GM21390 (cell line): ENCODE results near the gene IL34.
"Not testable (repeated sequence)": the region's sequence is repeated elsewhere in the genome, so short reads cannot be mapped to it uniquely, and the experiment has no call there.

ENCODE experiments used
- ATAC-seq: cut with Tn5 transposase; IDR thresholded peaks from one replicate; pipeline ENCODE4 v1.9.1; 2021; ENCODE audit not compliant: unreplicated experiment

The IL34 gene

GRCh38 chr16:70656712-70657263 lies 10.4 kb downstream of the IL34 start:
- ATAC-seq, result no peak

DNA sequence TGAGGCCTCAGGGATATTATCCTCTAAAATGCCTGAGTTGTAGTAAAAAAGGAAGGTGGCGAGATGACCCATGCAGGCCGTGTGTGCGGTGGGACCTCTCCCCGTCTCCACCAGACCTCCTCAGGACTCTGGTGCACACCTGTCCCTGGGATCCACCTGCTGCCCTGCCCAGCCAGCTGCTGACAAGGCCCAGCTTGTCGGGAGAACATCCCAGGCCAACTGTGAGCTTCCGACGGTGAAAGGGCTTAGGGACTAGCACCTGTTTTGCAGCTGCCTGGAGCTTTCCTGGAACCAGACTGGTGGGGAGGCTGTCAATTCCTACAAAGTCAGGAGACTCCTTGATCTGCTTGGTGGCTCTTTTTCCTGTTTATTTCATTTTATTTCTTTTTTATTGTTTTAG lies 11.6 kb downstream of the IL34 start:
- no peak for ATAC-seq

DNA sequence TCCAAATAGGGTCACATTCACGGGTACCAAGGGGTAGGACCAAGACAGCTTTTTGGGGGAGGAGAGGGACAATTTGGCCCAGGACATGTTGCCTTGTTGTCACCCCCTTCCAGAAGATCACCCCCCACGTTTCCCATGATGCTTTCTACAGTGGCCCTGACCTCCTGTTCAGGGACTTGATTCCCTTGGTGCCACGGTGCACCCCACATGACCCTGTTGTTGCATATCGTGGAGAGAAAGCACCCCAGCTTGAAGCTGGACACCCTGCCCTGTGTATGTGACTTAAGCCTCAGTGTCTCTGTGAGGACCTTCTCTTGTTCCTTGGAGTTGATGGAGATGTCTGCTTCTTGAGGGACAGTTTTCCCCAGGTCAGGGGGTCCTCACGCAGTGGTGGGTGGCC lies 12.6 kb downstream of the IL34 start:
- no peak for ATAC-seq

DNA sequence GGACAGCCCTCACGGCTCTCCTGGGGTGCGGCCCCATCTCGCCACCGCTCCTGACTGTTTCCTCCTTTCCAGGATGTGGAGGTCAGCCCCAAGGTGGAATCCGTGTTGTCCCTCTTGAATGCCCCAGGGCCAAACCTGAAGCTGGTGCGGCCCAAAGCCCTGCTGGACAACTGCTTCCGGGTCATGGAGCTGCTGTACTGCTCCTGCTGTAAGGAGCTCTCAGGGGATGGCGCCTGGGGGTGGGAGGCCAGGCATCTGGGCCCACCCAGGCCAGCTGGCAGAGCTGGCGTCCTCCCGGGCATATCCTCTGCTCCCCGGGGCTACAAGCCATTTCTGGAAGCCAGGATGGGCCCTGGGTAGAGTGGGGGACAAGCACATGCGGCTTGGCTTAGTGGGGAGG lies 13.2 kb downstream of the IL34 start:
- no peak for ATAC-seq

GRCh38 chr16:70659953-70660671 lies 13.8 kb downstream of the IL34 start:
- no peak for ATAC-seq

- no peak for ATAC-seq
These were observed 14.5 kb downstream of the IL34 start for GRCh38 chr16:70660672-70661350.

DNA sequence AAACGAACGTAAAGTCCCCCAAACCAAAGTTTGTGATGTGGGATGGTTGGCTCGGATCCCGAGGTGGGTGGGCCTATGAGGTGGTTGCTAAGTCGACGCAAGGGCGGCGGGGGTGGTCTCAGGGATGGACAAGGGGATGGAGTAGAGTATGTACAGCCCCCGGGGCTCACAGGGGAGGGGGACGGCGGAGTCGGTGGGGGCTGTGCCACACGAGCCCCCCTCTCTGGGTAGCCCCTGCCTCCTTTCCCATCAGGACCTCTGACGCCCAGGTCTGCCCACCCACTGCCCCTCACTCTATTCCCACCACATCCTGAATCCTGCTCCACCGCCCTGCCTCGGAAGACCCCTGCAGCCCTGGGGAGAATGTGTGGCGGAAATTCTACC lies 15.2 kb downstream of the IL34 start:
- ATAC-seq, result no peak

GRCh38 chr16:70661918-70662641 lies 15.7 kb downstream of the IL34 start:
- ATAC-seq, result no peak

DNA sequence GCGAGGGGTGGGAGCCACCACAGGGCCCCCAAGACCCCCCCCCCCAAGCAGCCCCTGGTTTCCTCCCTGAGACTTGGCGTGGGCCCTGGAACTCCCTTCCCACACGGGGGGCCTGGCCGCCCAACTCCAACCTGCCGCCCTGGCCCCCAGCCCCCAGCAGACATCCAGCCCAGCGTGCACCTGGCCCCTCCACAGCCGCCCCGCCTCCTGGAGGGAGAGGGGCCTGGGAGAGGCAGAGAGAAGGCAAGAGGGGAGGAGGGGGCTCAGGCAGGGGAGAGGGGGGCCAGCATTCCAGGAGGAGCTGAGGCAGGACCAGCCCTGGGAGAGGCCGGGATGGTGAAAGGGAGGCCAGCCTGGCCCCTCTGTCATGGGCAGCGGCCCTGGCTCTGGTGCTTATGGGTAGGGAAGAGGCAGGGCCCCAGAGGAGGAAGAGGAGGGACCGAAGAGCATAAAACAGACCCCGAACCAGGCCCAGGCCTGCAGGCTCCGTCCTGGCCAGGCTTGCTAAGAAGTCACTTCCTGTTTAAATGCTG lies 16.7 kb downstream of the IL34 start:
- no peak for ATAC-seq

DNA sequence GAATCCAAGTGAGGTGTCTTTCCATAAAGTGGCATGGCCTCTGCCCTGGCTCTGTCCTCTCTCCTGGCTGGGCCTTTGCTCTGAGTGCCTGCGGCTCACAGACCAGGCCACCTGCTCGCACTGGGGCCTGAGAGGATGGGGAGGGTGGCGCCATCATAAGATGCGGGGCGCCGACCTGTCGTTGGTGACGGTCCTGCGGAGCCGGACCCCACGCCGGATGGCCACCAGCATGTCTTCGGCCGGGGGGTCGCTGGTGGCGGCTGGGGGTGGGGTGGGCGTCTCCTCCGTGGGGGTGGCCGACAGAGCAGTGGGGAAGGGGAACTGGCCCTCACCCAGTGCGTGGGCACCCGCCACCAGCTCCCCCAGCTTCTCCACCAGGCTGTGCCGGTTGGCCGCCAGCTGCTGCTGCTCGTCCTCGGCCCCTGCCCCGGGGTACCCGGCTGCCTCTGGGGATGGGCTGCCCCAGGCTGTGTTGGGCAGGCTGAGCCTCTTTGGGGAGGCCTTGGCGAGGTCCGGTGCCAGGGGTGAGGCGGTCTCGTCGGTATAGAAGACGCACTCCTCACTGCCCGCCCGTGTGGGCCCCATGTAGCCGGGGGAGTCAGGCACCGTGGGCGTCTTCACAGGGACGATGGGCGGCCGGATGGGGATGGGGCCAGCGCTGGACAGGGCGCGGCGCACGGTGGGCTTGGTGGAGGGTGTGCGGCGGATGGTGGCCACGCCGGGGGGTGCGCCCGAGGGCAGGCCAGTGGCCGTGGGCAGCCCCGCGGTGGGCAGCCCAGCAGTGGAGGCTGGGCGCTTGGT lies 17.4 kb downstream of the IL34 start:
- ATAC-seq, result no peak

DNA sequence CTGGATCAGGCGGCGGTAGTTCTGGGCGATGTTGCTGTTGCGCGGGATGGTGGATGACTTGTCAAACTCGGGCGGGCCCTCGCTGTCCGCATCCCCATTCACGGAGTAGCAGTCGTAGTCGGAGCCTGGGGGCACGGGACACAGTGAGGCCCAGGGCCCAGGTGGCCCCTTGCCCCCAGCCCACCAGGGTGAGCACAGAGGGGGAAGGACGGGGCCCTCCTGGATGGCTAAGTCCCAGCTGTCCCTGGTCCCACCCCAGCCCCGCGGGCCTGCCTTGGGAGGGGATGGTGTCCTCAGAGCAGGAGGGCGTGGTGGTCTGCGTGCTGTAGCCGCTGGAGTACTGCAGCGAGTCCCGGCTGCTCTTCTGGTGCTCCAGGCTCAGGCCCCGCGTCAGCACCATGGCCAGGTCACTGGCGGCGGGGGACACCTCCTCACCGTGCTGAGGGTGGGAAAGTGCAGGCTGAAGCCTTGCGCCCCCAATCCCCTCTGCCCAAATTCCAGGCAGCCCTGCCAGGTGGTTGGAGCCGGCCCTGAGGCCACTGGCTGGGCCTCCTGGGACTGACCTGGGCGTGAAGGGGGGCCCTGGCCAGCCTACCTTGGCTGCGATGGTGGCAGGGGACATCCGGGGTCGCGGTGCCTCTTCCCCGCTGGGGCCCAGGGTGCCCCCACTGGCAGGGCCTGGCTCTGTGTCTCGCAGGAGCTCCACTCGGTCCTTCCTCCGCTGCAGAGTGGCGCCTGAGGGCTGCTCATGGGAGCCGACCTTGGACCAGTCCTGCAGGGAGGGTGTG lies 18.2 kb downstream of the IL34 start:
- no peak for ATAC-seq

- ATAC-seq, result no peak
These were observed 18.8 kb downstream of the IL34 start for GRCh38 chr16:70665113-70665694.

- ATAC-seq, result no peak
These were observed 19.7 kb downstream of the IL34 start for GRCh38 chr16:70665806-70666735.

DNA sequence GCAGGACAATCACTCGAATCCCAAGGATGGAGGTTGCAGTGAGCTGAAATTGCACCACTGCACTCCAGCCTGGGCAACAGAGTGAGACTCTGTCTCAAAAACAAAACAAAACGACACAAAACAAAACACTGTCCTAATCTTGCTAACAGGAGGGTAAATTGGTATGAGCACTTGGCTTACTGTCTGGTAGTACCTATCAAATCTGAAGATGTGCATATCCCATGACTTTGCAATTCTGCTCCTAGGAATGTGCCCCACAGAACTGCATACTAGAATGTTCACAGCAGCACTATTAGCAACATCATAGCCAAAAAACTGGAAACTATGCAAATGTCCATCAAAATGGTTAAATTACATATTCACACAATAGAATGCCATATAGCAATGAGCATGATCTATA lies 23.8 kb downstream of the IL34 start:
- no peak for ATAC-seq

DNA sequence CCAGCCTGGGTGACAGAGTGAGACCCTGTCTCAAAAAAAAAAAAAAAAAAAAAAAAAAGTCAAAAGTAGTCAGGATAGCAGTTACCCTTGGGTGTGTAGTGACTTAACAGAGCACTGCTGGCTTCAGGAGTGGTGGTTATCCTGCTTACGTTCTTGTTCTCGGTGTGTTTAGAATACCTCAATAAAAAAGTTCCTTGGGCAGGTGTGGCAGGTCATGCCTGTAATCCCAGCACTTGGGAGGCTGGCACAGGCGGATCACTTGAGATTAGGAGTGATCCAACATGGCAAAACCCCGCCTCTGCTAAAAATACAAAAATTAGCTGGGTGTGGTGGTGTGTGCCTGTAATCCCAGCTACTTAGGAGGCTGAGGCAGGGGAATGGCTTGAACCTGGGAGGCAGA lies 24.6 kb downstream of the IL34 start:
- not testable (repeated sequence) for ATAC-seq

DNA sequence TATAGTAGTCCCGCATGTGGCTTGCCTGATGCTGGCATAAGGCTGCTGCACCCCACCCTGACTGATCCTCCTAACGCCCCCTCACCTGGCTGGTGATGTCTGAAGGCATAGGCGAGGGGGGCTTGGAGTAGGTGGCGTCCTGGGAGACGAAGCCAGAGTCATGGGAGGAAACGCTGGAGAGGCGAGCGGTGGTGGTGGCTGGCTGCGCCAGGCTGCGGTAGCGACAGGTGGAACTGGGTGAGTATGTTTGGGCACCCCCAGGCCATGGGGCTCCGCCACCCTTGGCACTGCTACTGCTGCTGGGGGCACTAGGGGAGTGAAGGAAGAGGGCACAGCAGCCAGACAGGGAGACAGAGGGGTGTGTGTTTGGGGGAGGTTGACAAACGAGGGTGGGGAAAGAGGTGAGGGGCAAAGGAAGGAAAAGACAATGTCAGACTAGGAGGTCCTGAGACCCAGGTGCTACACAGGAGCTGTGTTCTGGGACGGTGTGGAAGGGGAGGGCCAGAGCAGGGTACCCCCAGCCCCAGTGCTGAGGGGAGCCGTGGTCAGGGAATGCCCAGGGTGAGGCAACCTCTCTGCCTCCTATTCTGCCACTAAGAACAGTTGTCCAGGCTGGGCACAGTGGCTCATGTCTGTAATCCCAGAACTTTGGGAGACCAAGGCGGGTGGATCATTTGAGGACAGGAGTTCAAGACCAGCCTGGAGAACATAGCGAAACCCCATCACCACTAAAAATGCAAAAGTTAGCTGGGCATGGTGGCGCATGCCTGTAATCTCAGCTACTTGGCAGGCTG lies 28.1 kb downstream of the IL34 start:
- no peak for ATAC-seq

DNA sequence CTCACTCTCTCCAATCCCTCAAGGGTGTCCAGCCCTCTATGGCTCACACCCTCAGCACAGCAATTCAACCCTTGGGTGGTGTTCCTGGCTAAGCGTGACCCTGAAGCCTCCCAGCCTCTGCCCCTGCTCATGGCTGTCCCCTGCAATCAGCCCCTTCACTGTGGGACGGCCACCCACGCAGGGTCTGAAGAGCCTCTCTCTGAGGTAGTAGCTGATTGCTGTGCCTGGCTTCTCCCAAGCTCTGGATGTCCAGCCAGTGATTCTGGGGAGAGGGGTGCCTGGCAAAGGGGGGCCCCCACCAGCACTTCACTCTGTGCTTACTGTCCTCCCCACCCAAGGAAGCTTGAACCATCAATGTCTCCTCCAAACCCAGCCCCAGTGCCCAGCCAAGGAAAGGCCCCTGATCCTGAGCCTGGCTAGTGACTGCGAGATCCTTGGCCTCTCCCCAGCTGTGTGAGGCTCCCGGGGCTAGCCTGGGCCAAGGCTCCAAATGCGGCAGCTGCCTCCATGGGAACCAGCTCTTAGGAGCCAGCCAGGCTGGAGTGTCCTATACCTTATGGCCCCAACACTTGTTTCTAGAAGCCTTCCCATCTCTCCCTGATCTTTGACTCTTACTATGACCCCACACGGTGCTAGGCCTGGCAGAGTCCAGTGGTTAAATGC lies 29.6 kb downstream of the IL34 start:
- no peak for ATAC-seq
